Activated CD8-positive, alpha-beta T cell treated with anti-CD3 and anti-CD28 coated beads for 36 hours (primary cell): ENCODE data around the gene PSD2. TPM values are rescaled to one million over a fixed set of nuclear protein-coding genes. Genes with fewer than 3 reads are reported as not detected.

Experiments
- ATAC-seq: fragments of 200-7000 bp; cut with Tn5 transposase; one replicate; pipeline ENCODE4 v1.10.0; 2021; ENCODE audit warnings: mild to moderate bottlenecking, moderate library complexity
- CTCF ChIA-PET: fragments of 350-600 bp; sonication (Branson Sonifier 250); formaldehyde crosslinking; loops from one replicate; lab custom pipeline; 2021; ENCODE audit warnings: antibody characterized with exemption; lab: Charles Lee
- POLR2A ChIA-PET: fragments of 350-600 bp; sonication (Branson Sonifier 250); formaldehyde crosslinking; loops from one replicate; lab custom pipeline; 2021; ENCODE audit warnings: antibody characterized with exemption; lab: Charles Lee
- DNase-seq: peaks from one replicate; pipeline ENCODE4 v3.0.0-alpha.2; 2020
- H3K27ac Mint-ChIP-seq: one replicate; pipeline ENCODE4 v1.8.0; 2021; ENCODE audit warnings: mild to moderate bottlenecking, mixed read lengths
- H3K27me3 Mint-ChIP-seq: one replicate; pipeline ENCODE4 v1.8.0; 2021; ENCODE audit warnings: mixed read lengths
- H3K36me3 Mint-ChIP-seq: one replicate; pipeline ENCODE4 v1.8.0; 2021; ENCODE audit warnings: low read depth, mixed read lengths
- H3K4me1 Mint-ChIP-seq: one replicate; pipeline ENCODE4 v1.8.0; 2021; ENCODE audit warnings: low read depth, mixed read lengths
- H3K4me3 Mint-ChIP-seq: one replicate; pipeline ENCODE4 v1.8.0; 2021; ENCODE audit warnings: mild to moderate bottlenecking, moderate library complexity, mixed read lengths
- H3K9me3 Mint-ChIP-seq: one replicate; pipeline ENCODE4 v1.8.0; 2021; ENCODE audit warnings: mixed read lengths
- CTCF ChIP-seq: fragments of 200-600 bp; IDR thresholded peaks from one replicate; pipeline ENCODE4 v1.8.0; 2022; ENCODE audit warnings: antibody characterized with exemption, mild to moderate bottlenecking
- intact Hi-C: fragments of 100-400 bp; cut with micrococcal nuclease; formaldehyde crosslinking; loops from one replicate; pipeline ENCODE4 v1.10.0; 2022
- total RNA-seq, 2 experiments: library from RNA; stranded (reverse); gene quantifications; one replicate each; pipeline ENCODE4 v1.2.3, GENCODE V29; 2021

Gene PSD2
- total RNA-seq, 2 experiments from 2014 or later = 0.14 TPM; not detected in 1

GRCh38 chr5:139867581-139867980, 72.0 kb downstream of the PSD2 start:
- intact Hi-C loops = no loop called here

GRCh38 chr5:139869042-139869790, 73.6 kb downstream of the PSD2 start:
- ChIA-PET POLR2A (interaction anchor here (0.6 kb wide), 1 partner anchor 246 kb away, joined by 3 read pairs; no protein-coding TSS in a partner anchor), CTCF (interaction anchor here (1.0 to 2.6 kb wide), 3 partner anchors 8 to 100 kb away, joined by 3 to 15 read pairs (median 5); no protein-coding TSS in a partner anchor)
- Mint-ChIP-seq H3K4me1 (no peaks in the 10 kb centered on the region), H3K36me3 (no peaks in the 10 kb centered on the region), H3K27ac (no peak overlapping the region), H3K4me3 (no peak overlapping the region), H3K9me3 (no peaks in the 10 kb centered on the region), H3K27me3 (peaks cover 9% of the 10 kb centered on the region)
- intact Hi-C loops = no loop called here
- ATAC-seq (no peak), DNase-seq (no peak)
- TF ChIP-seq CTCF = no peak

More at GRCh38 chr5:139867581-139867980, 72.0 kb downstream of the PSD2 start:
- Mint-ChIP-seq H3K27me3 (peaks cover 9% of the 10 kb centered on the region), H3K4me3 (no peak overlapping the region), H3K36me3 (no peaks in the 10 kb centered on the region), H3K27ac (no peak overlapping the region), H3K9me3 (no peaks in the 10 kb centered on the region), H3K4me1 (no peaks in the 10 kb centered on the region)
- no peak for DNase-seq
- no peak for ATAC-seq
- ChIA-PET CTCF (interaction anchor here (2.7 to 3.3 kb wide), 2 partner anchors 80 to 101 kb away, joined by 22 to 23 read pairs; no protein-coding TSS in a partner anchor), POLR2A (no interaction called here)
- TF ChIP-seq CTCF = no peak

- Mint-ChIP-seq H3K9me3 (no peaks in the 10 kb centered on the region), H3K27ac (no peak overlapping the region), H3K36me3 (no peaks in the 10 kb centered on the region), H3K4me3 (no peak overlapping the region), H3K27me3 (peaks cover 11% of the 10 kb centered on the region), H3K4me1 (no peaks in the 10 kb centered on the region)
- no peak for ATAC-seq
- ChIA-PET POLR2A (interaction anchor here (1.1 kb wide), 1 partner anchor 22 kb away, joined by 3 read pairs; no protein-coding TSS in a partner anchor), CTCF (interaction anchor here (0.8 to 2.6 kb wide), 5 partner anchors 8 to 98 kb away, joined by 3 to 15 read pairs (median 5); no protein-coding TSS in a partner anchor)
- DNase-seq = no peak
- intact Hi-C loops = no loop called here
- TF ChIP-seq CTCF = no peak
Measured at GRCh38 chr5:139870677-139871076, 75.1 kb downstream of the PSD2 start.

GRCh38 chr5:139871614-139872013, 76.0 kb downstream of the PSD2 start:
- Mint-ChIP-seq H3K36me3 (no peaks in the 10 kb centered on the region), H3K27me3 (peaks cover 12% of the 10 kb centered on the region), H3K9me3 (no peaks in the 10 kb centered on the region), H3K4me3 (no peak overlapping the region), H3K4me1 (no peaks in the 10 kb centered on the region), H3K27ac (no peak overlapping the region)
- DNase-seq (no peak), ATAC-seq (no peak)
- TF ChIP-seq CTCF = no peak
- ChIA-PET POLR2A (no interaction called here), CTCF (interaction anchor here (1.0 to 2.4 kb wide), 3 partner anchors 47 to 98 kb away, joined by 4 to 9 read pairs (median 5); no protein-coding TSS in a partner anchor)
- intact Hi-C loops = no loop called here
